GM18499 (cell line): ENCODE data around the gene ZNF354B.
"Not testable (repeated sequence)": the region's sequence is repeated elsewhere in the genome, so short reads cannot be mapped to it uniquely, and the experiment has no call there.

Experiments
- ATAC-seq: cut with Tn5 transposase; IDR thresholded peaks from one replicate; pipeline ENCODE4 v1.9.1; 2021; ENCODE audit warnings: moderate number of reproducible peaks; ENCODE audit not compliant: insufficient read depth, unreplicated experiment

Gene ZNF354B

GRCh38 chr5:178859625-178860521, at the start of gene ZNF354B:
Gene ZNF354B, plus strand, starts transcription at chr5:178859953. Its CDS starts 1,095 bp downstream, at chr5:178861048.
- peak; percentile 98 for ATAC-seq

GRCh38 chr5:178817506-178817905, 42.2 kb upstream of the ZNF354B start:
- no peak for ATAC-seq

- ATAC-seq: no peak
Measured at GRCh38 chr5:178818094-178818493, 41.7 kb upstream of the ZNF354B start.

GRCh38 chr5:178820001-178820400, 39.8 kb upstream of the ZNF354B start:
- no peak for ATAC-seq

GRCh38 chr5:178825444-178825843, 34.3 kb upstream of the ZNF354B start:
- no peak for ATAC-seq

- ATAC-seq: no peak
Measured at GRCh38 chr5:178826216-178826615, 33.5 kb upstream of the ZNF354B start.

GRCh38 chr5:178827636-178828035, 32.1 kb upstream of the ZNF354B start:
- ATAC-seq: no peak

- no peak for ATAC-seq
Measured at GRCh38 chr5:178831049-178831448, 28.7 kb upstream of the ZNF354B start.

- ATAC-seq: no peak
Measured at GRCh38 chr5:178832618-178833201, 27.0 kb upstream of the ZNF354B start.

GRCh38 chr5:178836628-178837027, 23.1 kb upstream of the ZNF354B start:
- no peak for ATAC-seq

- not testable (repeated sequence) for ATAC-seq
Measured at GRCh38 chr5:178838695-178839318, 20.9 kb upstream of the ZNF354B start.

GRCh38 chr5:178839319-178839704, 20.4 kb upstream of the ZNF354B start:
- ATAC-seq: no peak

GRCh38 chr5:178840399-178840798, 19.4 kb upstream of the ZNF354B start:
- not testable (repeated sequence) for ATAC-seq

- ATAC-seq: no peak
Measured at GRCh38 chr5:178849316-178849715, 10.4 kb upstream of the ZNF354B start.

GRCh38 chr5:178851951-178852350, 7.8 kb upstream of the ZNF354B start:
- ATAC-seq: no peak

GRCh38 chr5:178854284-178854683, 5.5 kb upstream of the ZNF354B start:
- no peak for ATAC-seq

GRCh38 chr5:178860615-178861014, 862 bp downstream of the ZNF354B start:
- not testable (repeated sequence) for ATAC-seq

GRCh38 chr5:178861627-178862026, 1.9 kb downstream of the ZNF354B start:
- ATAC-seq: no peak

GRCh38 chr5:178866946-178867345, 7.2 kb downstream of the ZNF354B start:
- ATAC-seq: no peak

- ATAC-seq: no peak
Measured at GRCh38 chr5:178869577-178869976, 9.8 kb downstream of the ZNF354B start.

- no peak for ATAC-seq
Measured at GRCh38 chr5:178870411-178870810, 10.7 kb downstream of the ZNF354B start.
